ENCODE measurements around the gene NDUFA12.

Gene NDUFA12

GRCh38 chr12:94930216-94930654 is 73.3 kb downstream of the NDUFA12 start:
- TF ChIP-seq FOXM1 (IDR thresholded peaks at IDR 0.05; ENCODE audit: borderline replicate concordance): no peak
- TF ChIP-seq NFRKB (IDR thresholded peaks at IDR 0.05): no peak
- no peak for TF ChIP-seq HDGF (IDR thresholded peaks at IDR 0.05; ENCODE audit: borderline replicate concordance)
- no peak for TF ChIP-seq ARNT (IDR thresholded peaks at IDR 0.05)
- TF ChIP-seq FOXK2 (IDR thresholded peaks at IDR 0.05): no peak
- TF ChIP-seq CTBP1 (IDR thresholded peaks at IDR 0.05; ENCODE audit: borderline replicate concordance): no peak
- no peak for TF ChIP-seq L3MBTL2 (conservative IDR thresholded peaks at IDR 0.05)
- TF ChIP-seq SP1 (IDR thresholded peaks at IDR 0.05): no peak
- TF ChIP-seq SUZ12 (IDR thresholded peaks at IDR 0.05): no peak
- no peak for TF ChIP-seq BHLHE40 (IDR thresholded peaks at IDR 0.05; ENCODE audit: borderline replicate concordance)
- no peak for TF ChIP-seq LEF1 (IDR thresholded peaks at IDR 0.05; ENCODE audit: borderline replicate concordance)
- TF ChIP-seq FOXA1 (IDR thresholded peaks at IDR 0.05): no peak
- no peak for TF ChIP-seq ELF4 (IDR thresholded peaks at IDR 0.05)
- no peak for TF ChIP-seq TARDBP (IDR thresholded peaks at IDR 0.05)
- no peak for TF ChIP-seq PKNOX1 (IDR thresholded peaks at IDR 0.05)
- DNase-seq (ENCODE audit: extremely low spot score): no peak
- POLR2A ChIA-PET: no interaction called here
- CTCF ChIA-PET: no interaction called here

- ChIA-PET POLR2A (no interaction called here), CTCF (no interaction called here)
- no peak for TF ChIP-seq FOXM1 (IDR thresholded peaks at IDR 0.05; ENCODE audit: borderline replicate concordance)
- no peak for TF ChIP-seq TARDBP (IDR thresholded peaks at IDR 0.05)
- TF ChIP-seq FOXK2 (IDR thresholded peaks at IDR 0.05): no peak
- no peak for TF ChIP-seq ELF4 (IDR thresholded peaks at IDR 0.05)
- no peak for TF ChIP-seq ZNF384 (IDR thresholded peaks at IDR 0.05)
- TF ChIP-seq L3MBTL2 (conservative IDR thresholded peaks at IDR 0.05): no peak
- TF ChIP-seq PKNOX1 (IDR thresholded peaks at IDR 0.05): no peak
- TF ChIP-seq SUZ12 (IDR thresholded peaks at IDR 0.05): no peak
- TF ChIP-seq CTBP1 (IDR thresholded peaks at IDR 0.05; ENCODE audit: borderline replicate concordance): no peak
- DNase-seq (ENCODE audit: extremely low spot score): no peak
Observed at GRCh38 chr12:94929780-94930179, 73.7 kb downstream of the NDUFA12 start.

GRCh38 chr12:94925729-94926128 is 77.8 kb downstream of the NDUFA12 start:
- ChIA-PET CTCF (no interaction called here), POLR2A (no interaction called here)
- TF ChIP-seq HDGF (IDR thresholded peaks at IDR 0.05; ENCODE audit: borderline replicate concordance) (no peak), SUZ12 (IDR thresholded peaks at IDR 0.05) (no peak), BHLHE40 (IDR thresholded peaks at IDR 0.05; ENCODE audit: borderline replicate concordance) (no peak), ELF4 (IDR thresholded peaks at IDR 0.05) (no peak), FOXK2 (IDR thresholded peaks at IDR 0.05) (no peak), ZNF384 (IDR thresholded peaks at IDR 0.05) (no peak), FOXM1 (IDR thresholded peaks at IDR 0.05; ENCODE audit: borderline replicate concordance) (no peak), LEF1 (IDR thresholded peaks at IDR 0.05; ENCODE audit: borderline replicate concordance) (no peak), FOXA1 (IDR thresholded peaks at IDR 0.05) (no peak), ARNT (IDR thresholded peaks at IDR 0.05) (no peak)
- DNase-seq (ENCODE audit: extremely low spot score): no peak

GRCh38 chr12:94925206-94925605 is 78.3 kb downstream of the NDUFA12 start:
- no peak for DNase-seq (ENCODE audit: extremely low spot score)
- ChIA-PET CTCF (no interaction called here), POLR2A (no interaction called here)
- TF ChIP-seq LEF1 (IDR thresholded peaks at IDR 0.05; ENCODE audit: borderline replicate concordance) (no peak), NFRKB (IDR thresholded peaks at IDR 0.05) (no peak), BHLHE40 (IDR thresholded peaks at IDR 0.05; ENCODE audit: borderline replicate concordance) (no peak)

- POLR2A ChIA-PET: no interaction called here
- TF ChIP-seq FOXK2 (IDR thresholded peaks at IDR 0.05) (no peak), NFRKB (IDR thresholded peaks at IDR 0.05) (no peak), PKNOX1 (IDR thresholded peaks at IDR 0.05) (no peak), ARNT (IDR thresholded peaks at IDR 0.05) (no peak), FOXM1 (IDR thresholded peaks at IDR 0.05; ENCODE audit: borderline replicate concordance) (no peak), LEF1 (IDR thresholded peaks at IDR 0.05; ENCODE audit: borderline replicate concordance) (no peak), SUZ12 (IDR thresholded peaks at IDR 0.05) (no peak), ZNF384 (IDR thresholded peaks at IDR 0.05) (no peak), SP1 (IDR thresholded peaks at IDR 0.05) (no peak), TARDBP (IDR thresholded peaks at IDR 0.05) (no peak), L3MBTL2 (conservative IDR thresholded peaks at IDR 0.05) (no peak), BHLHE40 (IDR thresholded peaks at IDR 0.05; ENCODE audit: borderline replicate concordance) (no peak), FOXA1 (IDR thresholded peaks at IDR 0.05) (no peak), HDGF (IDR thresholded peaks at IDR 0.05; ENCODE audit: borderline replicate concordance) (no peak), ELF4 (IDR thresholded peaks at IDR 0.05) (no peak), CTBP1 (IDR thresholded peaks at IDR 0.05; ENCODE audit: borderline replicate concordance) (no peak)
- CTCF ChIA-PET: no interaction called here
- DNase-seq (ENCODE audit: extremely low spot score): no peak
Observed at GRCh38 chr12:94922561-94922960, 80.9 kb downstream of the NDUFA12 start.

Data from HEK293T (cell line).